ENCODE measurements around the gene ZNF146. TPM values are rescaled to one million over a fixed set of nuclear protein-coding genes. Genes with fewer than 3 reads are reported as not detected.
A peak's percentile ranks its signal among the peaks of the same experiment; 100 is the strongest.
"Not testable (repeated sequence)": the region's sequence is repeated elsewhere in the genome, so short reads cannot be mapped to it uniquely, and the experiment has no call there.

ZNF146 gene
- total and polyA plus RNA-seq, 4 donors: 64.1 to 93.2 (median 83.8) TPM

GRCh38 chr19:36225219-36225892 lies 10.4 kb downstream of the ZNF146 start:
- WGBS (ENCODE audit: insufficient coverage): 63% methylated on average over 3 of the region's 5 CpGs
- Histone ChIP-seq H3K4me1 (ENCODE audit: control insufficient read depth, insufficient read depth, low read length) (no peaks in the 10 kb centered on the region), H3K4me3 (ENCODE audit: low read depth, low read length) (no peak overlapping the region), H3K36me3 (ENCODE audit: control insufficient read depth, insufficient read depth, low read length) (peaks cover 22% of the 10 kb centered on the region), H3K27ac (ENCODE audit: low read depth, low read length) (no peak overlapping the region), H3K9me3 (ENCODE audit: control insufficient read depth, insufficient read depth, low read length) (no peaks in the 10 kb centered on the region), H3K27me3 (ENCODE audit: control insufficient read depth, insufficient read depth, low read length) (no peaks in the 10 kb centered on the region)
- DNase-seq (ENCODE audit: low read depth in 4 of 6, low spot score in 6 of 6): no peak

GRCh38 chr19:36233626-36234025 lies 18.7 kb downstream of the ZNF146 start:
- peaks cover 44% of the 10 kb centered on the region for H3K36me3 ChIP-seq (ENCODE audit: control insufficient read depth, insufficient read depth, low read length)
- H3K4me1 ChIP-seq (ENCODE audit: control insufficient read depth, insufficient read depth, low read length); H3K27ac ChIP-seq (ENCODE audit: low read depth, low read length); DNase-seq (ENCODE audit: low read depth in 4 of 6, low spot score in 6 of 6); H3K9me3 ChIP-seq (ENCODE audit: control insufficient read depth, insufficient read depth, low read length); H3K27me3 ChIP-seq (ENCODE audit: control insufficient read depth, insufficient read depth, low read length); H3K4me3 ChIP-seq (ENCODE audit: low read depth, low read length): not testable (repeated sequence)
- WGBS (ENCODE audit: insufficient coverage): 100% methylated on average over 2 of the region's 7 CpGs

DNA sequence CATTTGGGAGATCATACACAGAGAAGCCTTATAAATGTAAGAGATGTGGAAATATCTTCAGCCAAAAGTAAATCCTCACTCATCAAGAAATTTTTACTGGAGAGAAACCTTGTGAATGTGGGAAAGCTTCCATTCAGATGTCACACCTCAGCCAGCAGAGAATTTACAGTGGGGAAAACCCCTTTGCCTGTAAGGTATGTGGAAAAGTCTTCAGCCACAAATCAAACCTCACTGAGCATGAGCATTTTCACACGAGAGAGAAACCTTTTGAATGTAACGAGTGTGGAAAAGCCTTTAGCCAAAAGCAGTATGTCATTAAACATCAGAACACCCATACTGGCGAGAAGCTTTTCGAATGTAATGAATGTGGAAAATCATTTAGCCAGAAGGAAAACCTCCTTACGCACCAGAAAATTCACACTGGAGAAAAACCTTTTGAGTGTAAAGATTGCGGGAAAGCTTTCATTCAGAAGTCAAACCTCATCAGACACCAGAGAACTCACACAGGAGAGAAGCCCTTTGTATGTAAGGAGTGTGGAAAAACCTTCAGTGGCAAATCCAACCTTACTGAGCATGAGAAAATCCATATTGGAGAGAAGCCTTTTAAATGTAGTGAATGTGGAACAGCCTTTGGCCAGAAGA lies 21.5 kb downstream of the ZNF146 start:
- no peak for DNase-seq (ENCODE audit: low read depth in 4 of 6, low spot score in 6 of 6)
- Histone ChIP-seq H3K36me3 (ENCODE audit: control insufficient read depth, insufficient read depth, low read length) (peaks cover 27% of the 10 kb centered on the region), H3K4me3 (ENCODE audit: low read depth, low read length) (no peak overlapping the region), H3K27me3 (ENCODE audit: control insufficient read depth, insufficient read depth, low read length) (no peaks in the 10 kb centered on the region), H3K27ac (ENCODE audit: low read depth, low read length) (no peak overlapping the region), H3K9me3 (ENCODE audit: control insufficient read depth, insufficient read depth, low read length) (no peaks in the 10 kb centered on the region), H3K4me1 (ENCODE audit: control insufficient read depth, insufficient read depth, low read length) (no peaks in the 10 kb centered on the region)
- no CpG with 5 or more reads among the region's 6 CpGs for WGBS (ENCODE audit: insufficient coverage)

DNA sequence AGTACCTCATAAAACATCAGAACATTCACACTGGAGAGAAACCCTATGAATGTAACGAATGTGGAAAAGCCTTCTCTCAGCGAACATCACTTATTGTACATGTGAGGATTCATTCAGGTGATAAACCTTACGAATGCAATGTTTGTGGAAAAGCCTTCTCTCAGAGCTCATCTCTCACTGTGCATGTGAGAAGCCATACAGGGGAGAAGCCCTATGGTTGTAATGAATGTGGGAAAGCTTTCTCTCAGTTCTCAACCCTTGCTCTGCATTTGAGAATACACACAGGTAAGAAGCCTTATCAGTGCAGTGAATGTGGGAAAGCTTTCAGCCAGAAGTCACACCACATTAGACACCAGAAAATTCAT lies 22.0 kb downstream of the ZNF146 start:
- H3K9me3 ChIP-seq (ENCODE audit: control insufficient read depth, insufficient read depth, low read length): no peaks in the 10 kb centered on the region
- no peaks in the 10 kb centered on the region for H3K4me1 ChIP-seq (ENCODE audit: control insufficient read depth, insufficient read depth, low read length)
- WGBS (ENCODE audit: insufficient coverage): no CpG with 5 or more reads among the region's 3 CpGs
- DNase-seq (ENCODE audit: low read depth in 4 of 6, low spot score in 6 of 6): no peak
- no peaks in the 10 kb centered on the region for H3K27me3 ChIP-seq (ENCODE audit: control insufficient read depth, insufficient read depth, low read length)
- H3K27ac ChIP-seq (ENCODE audit: low read depth, low read length): no peak overlapping the region
- no peak overlapping the region for H3K4me3 ChIP-seq (ENCODE audit: low read depth, low read length)
- H3K36me3 ChIP-seq (ENCODE audit: control insufficient read depth, insufficient read depth, low read length): peaks cover 22% of the 10 kb centered on the region

- DNase-seq (ENCODE audit: low read depth in 4 of 6, low spot score in 6 of 6): no peak
- Histone ChIP-seq H3K4me3 (ENCODE audit: low read depth, low read length) (no peak overlapping the region), H3K36me3 (ENCODE audit: control insufficient read depth, insufficient read depth, low read length) (no peaks in the 10 kb centered on the region), H3K27me3 (ENCODE audit: control insufficient read depth, insufficient read depth, low read length) (peaks cover 3% of the 10 kb centered on the region), H3K9me3 (ENCODE audit: control insufficient read depth, insufficient read depth, low read length) (no peaks in the 10 kb centered on the region), H3K27ac (ENCODE audit: low read depth, low read length) (no peak overlapping the region), H3K4me1 (ENCODE audit: control insufficient read depth, insufficient read depth, low read length) (peaks cover 14% of the 10 kb centered on the region)
- WGBS (ENCODE audit: insufficient coverage): 87% methylated on average over 10 of the region's 11 CpGs
Measured at GRCh38 chr19:36244066-36244465, 29.2 kb downstream of the ZNF146 start.

GRCh38 chr19:36245210-36246005 lies 30.5 kb downstream of the ZNF146 start:
- WGBS (ENCODE audit: insufficient coverage): 1% methylated on average over 63 of the region's 63 CpGs
- Histone ChIP-seq H3K4me1 (ENCODE audit: control insufficient read depth, insufficient read depth, low read length) (peaks cover 14% of the 10 kb centered on the region), H3K36me3 (ENCODE audit: control insufficient read depth, insufficient read depth, low read length) (no peaks in the 10 kb centered on the region), H3K27ac (ENCODE audit: low read depth, low read length) (no peak overlapping the region), H3K9me3 (ENCODE audit: control insufficient read depth, insufficient read depth, low read length) (no peaks in the 10 kb centered on the region), H3K27me3 (ENCODE audit: control insufficient read depth, insufficient read depth, low read length) (peaks cover 3% of the 10 kb centered on the region), H3K4me3 (ENCODE audit: low read depth, low read length) (peak overlapping the region; percentile 51)
- DNase-seq (ENCODE audit: low read depth in 4 of 6, low spot score in 6 of 6): peak in 5 of 6 donors; percentile 55 to 97 (median 73)

DNA sequence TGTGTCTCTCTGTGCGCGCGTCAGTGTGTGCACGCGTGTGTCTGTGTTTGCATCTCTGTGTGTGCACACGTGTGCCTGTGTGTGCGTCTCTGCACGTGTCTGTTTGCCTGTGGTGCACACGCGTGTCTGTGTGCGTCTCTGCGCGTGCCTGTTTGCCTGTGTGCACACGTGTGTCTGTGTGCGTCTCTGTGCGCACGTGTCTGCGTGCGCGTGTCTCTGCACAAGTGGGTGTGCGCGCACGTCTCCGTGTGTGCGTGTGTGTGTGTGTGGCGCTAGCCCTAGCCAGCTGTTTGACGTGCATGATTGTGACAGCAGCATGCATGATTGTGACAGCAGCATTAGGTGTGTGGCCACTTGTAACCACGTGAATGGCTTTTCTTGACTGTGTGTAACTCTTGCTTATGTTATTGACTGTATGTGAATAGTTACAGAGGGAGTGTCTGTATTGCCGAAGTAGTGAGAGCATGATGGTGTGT lies 31.1 kb downstream of the ZNF146 start:
- H3K4me3 ChIP-seq (ENCODE audit: low read depth, low read length): peak overlapping the region; percentile 51
- H3K27ac ChIP-seq (ENCODE audit: low read depth, low read length): no peak overlapping the region
- no peaks in the 10 kb centered on the region for H3K36me3 ChIP-seq (ENCODE audit: control insufficient read depth, insufficient read depth, low read length)
- DNase-seq (ENCODE audit: low read depth in 4 of 6, low spot score in 6 of 6): peak in 3 of 6 donors; percentile 2 to 68 (median 49)
- WGBS (ENCODE audit: insufficient coverage): 28% methylated on average over 28 of the region's 29 CpGs
- H3K4me1 ChIP-seq (ENCODE audit: control insufficient read depth, insufficient read depth, low read length): peaks cover 14% of the 10 kb centered on the region
- H3K9me3 ChIP-seq (ENCODE audit: control insufficient read depth, insufficient read depth, low read length): no peaks in the 10 kb centered on the region
- H3K27me3 ChIP-seq (ENCODE audit: control insufficient read depth, insufficient read depth, low read length): peaks cover 3% of the 10 kb centered on the region

DNA sequence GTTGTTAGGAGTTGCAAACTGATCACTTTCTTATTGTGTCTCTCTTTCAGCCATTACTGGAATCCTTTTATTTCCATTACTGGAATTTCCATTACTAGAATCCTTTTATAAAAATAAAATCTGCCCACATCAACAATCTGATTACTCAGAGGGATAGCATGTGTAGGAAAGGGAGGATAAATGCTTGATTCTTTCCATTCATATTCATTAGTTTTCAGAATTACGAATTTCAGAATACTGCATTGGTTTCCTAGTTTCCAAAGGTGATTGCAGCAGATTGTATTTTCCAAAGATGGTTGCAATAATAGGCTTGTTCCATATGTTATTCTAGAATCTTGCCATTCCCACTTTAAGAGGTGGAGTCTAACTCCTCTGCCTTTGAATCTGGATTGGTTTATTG lies 37.1 kb downstream of the ZNF146 start:
- Histone ChIP-seq H3K4me1 (ENCODE audit: control insufficient read depth, insufficient read depth, low read length) (peaks cover 3% of the 10 kb centered on the region), H3K27ac (ENCODE audit: low read depth, low read length) (no peak overlapping the region), H3K9me3 (ENCODE audit: control insufficient read depth, insufficient read depth, low read length) (peaks cover 2% of the 10 kb centered on the region), H3K27me3 (ENCODE audit: control insufficient read depth, insufficient read depth, low read length) (no peaks in the 10 kb centered on the region), H3K36me3 (ENCODE audit: control insufficient read depth, insufficient read depth, low read length) (peaks cover 13% of the 10 kb centered on the region), H3K4me3 (ENCODE audit: low read depth, low read length) (no peak overlapping the region)
- no peak for DNase-seq (ENCODE audit: low read depth in 4 of 6, low spot score in 6 of 6)
- no CpG with 5 or more reads among the region's 1 CpG for WGBS (ENCODE audit: insufficient coverage)

GRCh38 chr19:36254848-36255247 lies 39.9 kb downstream of the ZNF146 start:
- Histone ChIP-seq H3K9me3 (ENCODE audit: control insufficient read depth, insufficient read depth, low read length) (peaks cover 2% of the 10 kb centered on the region), H3K27me3 (ENCODE audit: control insufficient read depth, insufficient read depth, low read length) (no peaks in the 10 kb centered on the region), H3K27ac (ENCODE audit: low read depth, low read length) (no peak overlapping the region), H3K4me1 (ENCODE audit: control insufficient read depth, insufficient read depth, low read length) (peaks cover 15% of the 10 kb centered on the region), H3K36me3 (ENCODE audit: control insufficient read depth, insufficient read depth, low read length) (peaks cover 13% of the 10 kb centered on the region), H3K4me3 (ENCODE audit: low read depth, low read length) (no peak overlapping the region)
- WGBS (ENCODE audit: insufficient coverage): 91% methylated on average over 9 of the region's 11 CpGs
- DNase-seq (ENCODE audit: low read depth in 4 of 6, low spot score in 6 of 6): no peak

Measured in spinal cord (tissue), 10 donors.